NCI-H82 treated with DMSO at 0.1 percent for 48 hours (cell line): ENCODE results near the gene RNF123.

ENCODE experiments used
- DNase-seq: peaks from one replicate; lab custom pipeline; 2025; ENCODE audit not compliant: unreplicated experiment; lab: John Stamatoyannopoulos, UW

The RNF123 gene

GRCh38 chr3:49717211-49717958, 28.0 kb downstream of the RNF123 start:
- DNase-seq = no peak

- no peak for DNase-seq
Measured at GRCh38 chr3:49717959-49718857, 28.9 kb downstream of the RNF123 start.

GRCh38 chr3:49718858-49719213, 29.5 kb downstream of the RNF123 start:
- no peak for DNase-seq

- peak; percentile 75 for DNase-seq
Measured at GRCh38 chr3:49719214-49719884, 30.0 kb downstream of the RNF123 start, which contains the start of gene AMIGO3. TSS of gene AMIGO3 (minus strand) at chr3:49719684. CDS start at chr3:49719465, 219 bp downstream.

- DNase-seq = no peak
Measured at GRCh38 chr3:49720855-49721595, 31.7 kb downstream of the RNF123 start.

- no peak for DNase-seq
Measured at GRCh38 chr3:49721596-49721895, 32.2 kb downstream of the RNF123 start.

GRCh38 chr3:49721896-49722781, 32.8 kb downstream of the RNF123 start:
- no peak for DNase-seq

- DNase-seq = no peak
Measured at GRCh38 chr3:49722896-49723295, 33.5 kb downstream of the RNF123 start.

GRCh38 chr3:49723296-49723627, 33.9 kb downstream of the RNF123 start:
- DNase-seq = no peak

GRCh38 chr3:49723628-49724551, 34.5 kb downstream of the RNF123 start, which contains the start of gene GMPPB:
TSS of gene GMPPB (minus strand) at chr3:49723951. CDS start at chr3:49723726, 225 bp downstream.
- peak; percentile 74 for DNase-seq

- no peak for DNase-seq
Measured at GRCh38 chr3:49724586-49724985, 35.2 kb downstream of the RNF123 start.

- no peak for DNase-seq
Measured at GRCh38 chr3:49725906-49726681, 36.7 kb downstream of the RNF123 start.

- DNase-seq = no peak
Measured at GRCh38 chr3:49727154-49727923, 38.0 kb downstream of the RNF123 start.

GRCh38 chr3:49727924-49728361, 38.6 kb downstream of the RNF123 start:
- DNase-seq = no peak

GRCh38 chr3:49729966-49730609, 40.7 kb downstream of the RNF123 start:
- no peak for DNase-seq

GRCh38 chr3:49732597-49732996, 43.2 kb downstream of the RNF123 start:
- DNase-seq = no peak

- DNase-seq = no peak
Measured at GRCh38 chr3:49733551-49733950, 44.2 kb downstream of the RNF123 start.
